Large intestine (tissue), 3 donors: Measurements from ENCODE around the gene RAB14. TPM values are rescaled to one million over a fixed set of nuclear protein-coding genes. Genes with fewer than 3 reads are reported as not detected.

Source experiments
- DNase-seq, 2 donors: peaks; one replicate each; pipeline versions ENCODE4 v3.0.0 to v3.0.0-alpha.2; 2013
- H3K27ac ChIP-seq: one replicate; pipeline ENCODE4 v1.5.1; 2013; ENCODE audit warnings: low read length
- H3K27me3 ChIP-seq: 2 replicates; pipeline ENCODE4 v1.6.1; 2013; ENCODE audit warnings: low read length; ENCODE audit not compliant: control insufficient read depth, insufficient read depth
- H3K36me3 ChIP-seq: 2 replicates; pipeline ENCODE4 v1.6.1; 2013; ENCODE audit warnings: low read length; ENCODE audit not compliant: control insufficient read depth, insufficient read depth
- H3K4me1 ChIP-seq: one replicate; pipeline ENCODE4 v1.6.1; 2013; ENCODE audit warnings: low read length; ENCODE audit not compliant: control insufficient read depth, insufficient read depth
- H3K4me3 ChIP-seq: one replicate; pipeline ENCODE4 v1.5.1; 2013; ENCODE audit warnings: low read length
- H3K9me3 ChIP-seq: one replicate; pipeline ENCODE4 v1.6.1; 2013; ENCODE audit warnings: mild to moderate bottlenecking, low read depth, low read length, moderate library complexity; ENCODE audit not compliant: control insufficient read depth
- WGBS: methylation state at CpG from one replicate; pipeline ENCODE4 v1.1.5; 2013; ENCODE audit warnings: low lambda C conversion rate; ENCODE audit not compliant: insufficient coverage; 5-methylcytosine and 5-hydroxymethylcytosine counted together
- polyA plus RNA-seq: library from polyadenylated mRNA; unstranded; fragments of 120-200 nt; gene quantifications from one replicate; pipeline ENCODE4 v1.2.1, GENCODE V29; 2013

RAB14 gene
- polyA plus RNA-seq, 1 donor: 66.2 TPM

DNA sequence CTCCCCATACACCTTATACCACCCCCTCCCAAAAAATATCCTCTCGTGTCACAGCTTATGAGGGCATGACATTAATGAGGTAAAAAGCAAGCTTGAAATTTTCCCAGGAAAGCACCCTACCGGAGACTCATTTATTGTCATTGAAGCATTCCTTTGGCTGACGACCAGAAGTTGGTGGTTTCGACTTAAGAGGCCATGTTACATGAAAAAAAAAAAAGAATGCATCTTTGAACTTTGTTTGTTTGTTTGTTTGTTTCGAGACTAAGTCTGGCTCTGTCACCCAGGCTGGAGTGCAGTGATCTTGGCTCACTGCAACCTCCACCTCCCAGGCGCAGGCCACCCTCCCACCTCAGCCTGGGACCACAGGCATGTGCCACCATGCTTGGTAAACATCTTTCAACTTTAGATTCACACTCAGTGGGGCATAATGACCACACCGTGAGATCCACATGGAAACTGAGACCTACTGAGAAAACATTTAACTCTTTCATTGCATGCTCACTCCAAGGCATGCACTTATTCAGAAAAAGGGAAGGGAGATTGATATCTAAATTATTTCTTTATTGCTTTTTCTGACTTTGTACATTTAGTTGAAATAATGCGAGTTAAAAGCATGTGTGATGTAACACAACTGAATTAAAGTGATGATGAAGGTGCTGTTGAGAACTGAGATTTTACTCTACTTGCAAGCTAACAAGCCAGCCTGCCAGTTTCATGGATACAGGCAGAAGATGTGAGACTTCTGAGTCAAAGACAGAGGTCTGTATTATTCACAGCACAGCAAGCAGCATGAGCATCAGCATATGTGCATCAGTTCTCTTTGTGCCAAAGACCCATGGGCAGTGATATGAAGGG is 5.1 kb upstream of the RAB14 start:
- WGBS: 71% methylated on average over 4 of the region's 8 CpGs
- H3K27ac ChIP-seq: no peak overlapping the region

DNA sequence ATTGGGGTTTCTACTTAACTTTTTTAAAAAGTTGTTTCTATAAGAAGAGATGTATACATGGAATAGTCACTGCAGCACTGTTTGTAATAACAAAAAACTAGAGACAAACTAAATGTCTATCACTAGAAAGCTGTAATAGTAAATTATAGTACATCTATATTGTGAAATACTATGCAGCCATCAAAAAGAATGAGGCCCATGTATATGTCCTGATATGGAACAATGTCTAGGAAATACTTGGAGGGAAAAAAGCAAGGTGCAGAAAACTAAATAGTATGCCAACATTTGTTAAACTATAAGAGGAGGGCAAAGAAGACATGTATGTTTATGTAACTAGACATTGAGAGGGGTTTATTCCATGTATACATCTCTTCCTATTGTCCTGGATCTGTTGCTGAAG is 2.9 kb upstream of the RAB14 start:
- no peak overlapping the region for H3K27ac ChIP-seq
- H3K4me3 ChIP-seq: no peak overlapping the region
- no peak for DNase-seq
- no peaks in the 10 kb centered on the region for H3K27me3 ChIP-seq
- H3K9me3 ChIP-seq: no peaks in the 10 kb centered on the region
- H3K4me1 ChIP-seq: peaks cover 9% of the 10 kb centered on the region
- no peaks in the 10 kb centered on the region for H3K36me3 ChIP-seq

More for the DNA sequence above, 5.1 kb upstream of the RAB14 start:
- Histone ChIP-seq H3K9me3 (no peaks in the 10 kb centered on the region), H3K4me3 (no peak overlapping the region), H3K4me1 (peaks cover 3% of the 10 kb centered on the region), H3K36me3 (no peaks in the 10 kb centered on the region), H3K27me3 (no peaks in the 10 kb centered on the region)
- DNase-seq: no peak

DNA sequence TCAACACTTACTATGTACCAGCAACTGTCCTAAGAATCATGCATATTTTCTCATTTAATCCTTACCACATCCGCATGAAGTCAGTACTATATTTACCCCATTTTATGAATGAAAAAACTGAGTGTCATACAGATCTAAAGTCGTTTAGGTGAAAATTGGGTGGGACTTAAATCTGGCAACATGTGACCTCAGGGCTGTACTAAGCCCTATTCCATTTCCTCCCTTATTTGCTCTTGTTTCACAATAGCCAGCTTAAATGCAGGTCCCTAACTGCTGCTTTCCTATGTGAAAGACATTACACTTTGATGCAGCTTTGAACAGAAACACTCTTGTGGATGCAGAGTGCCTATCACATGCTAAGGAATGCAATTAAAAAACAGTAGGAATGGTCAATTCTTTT is 2.5 kb upstream of the RAB14 start:
- peaks cover 13% of the 10 kb centered on the region for H3K4me1 ChIP-seq
- H3K4me3 ChIP-seq: no peak overlapping the region
- no CpG with 5 or more reads among the region's 2 CpGs for WGBS
- no peaks in the 10 kb centered on the region for H3K27me3 ChIP-seq
- H3K27ac ChIP-seq: no peak overlapping the region
- H3K36me3 ChIP-seq: no peaks in the 10 kb centered on the region
- H3K9me3 ChIP-seq: no peaks in the 10 kb centered on the region
- no peak for DNase-seq

DNA sequence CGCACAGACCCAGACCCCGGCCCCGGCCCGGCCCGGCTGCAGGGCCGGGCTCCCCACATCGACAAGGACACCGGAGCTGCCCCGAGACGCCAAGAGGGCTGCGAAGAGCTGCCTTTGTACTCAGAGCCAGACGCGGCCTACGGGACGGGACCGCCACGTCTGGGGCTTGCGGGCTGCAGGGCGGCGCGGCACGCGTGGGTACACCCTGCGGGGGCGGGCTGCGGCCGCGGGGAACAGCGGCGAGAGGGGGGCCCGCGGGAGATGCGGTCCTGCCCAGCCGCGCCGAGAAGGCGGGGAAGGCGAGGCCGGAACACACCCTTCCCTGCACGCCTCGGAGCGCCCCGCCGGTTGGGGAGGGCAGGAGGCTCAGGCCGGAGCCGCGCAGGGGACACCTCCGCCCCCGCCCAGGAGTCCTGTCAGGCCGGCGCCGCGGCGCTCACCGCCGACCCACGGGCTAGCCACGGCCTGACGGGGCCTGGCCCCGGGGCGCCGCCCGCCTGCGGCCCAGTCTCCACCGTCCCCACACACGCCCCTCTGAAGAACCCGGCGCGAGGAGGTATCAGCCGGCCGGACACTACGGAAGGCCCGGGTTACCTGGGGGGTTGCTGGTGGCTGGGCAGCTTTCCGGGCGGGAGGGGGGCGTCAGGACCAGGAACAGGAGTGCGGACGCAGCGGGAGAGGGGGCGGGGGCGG is 478 bp downstream of the RAB14 start:
- Histone ChIP-seq H3K27me3 (no peaks in the 10 kb centered on the region), H3K36me3 (no peaks in the 10 kb centered on the region), H3K9me3 (no peaks in the 10 kb centered on the region), H3K4me3 (peak overlapping the region; percentile 68), H3K4me1 (peaks cover 15% of the 10 kb centered on the region), H3K27ac (peak overlapping the region; percentile 94)
- no peak for DNase-seq
- no CpG with 5 or more reads among the region's 81 CpGs for WGBS

DNA sequence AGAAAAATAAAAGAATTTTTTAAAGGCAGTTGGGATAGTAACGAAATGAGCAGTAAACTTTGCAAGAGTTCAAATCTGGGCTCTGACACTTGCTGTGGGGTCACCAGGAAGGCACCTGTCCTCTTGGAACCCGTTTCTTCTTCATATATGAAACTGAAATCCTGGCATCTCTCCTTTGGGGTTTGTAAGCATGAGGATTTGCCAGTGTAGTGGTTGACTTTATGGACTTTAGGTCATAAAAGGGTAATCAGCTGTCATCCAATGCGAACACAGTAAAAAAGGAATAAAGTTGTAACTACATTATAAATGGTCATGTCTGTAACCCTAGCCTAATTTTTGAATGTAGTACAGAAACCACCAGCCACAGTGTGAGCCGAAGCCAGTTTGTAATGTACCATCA is 1.3 kb downstream of the RAB14 start:
- DNase-seq: peak; percentile 48 to 75
- 20% methylated on average over 1 of the region's 4 CpGs for WGBS
- H3K9me3 ChIP-seq: no peaks in the 10 kb centered on the region

DNA sequence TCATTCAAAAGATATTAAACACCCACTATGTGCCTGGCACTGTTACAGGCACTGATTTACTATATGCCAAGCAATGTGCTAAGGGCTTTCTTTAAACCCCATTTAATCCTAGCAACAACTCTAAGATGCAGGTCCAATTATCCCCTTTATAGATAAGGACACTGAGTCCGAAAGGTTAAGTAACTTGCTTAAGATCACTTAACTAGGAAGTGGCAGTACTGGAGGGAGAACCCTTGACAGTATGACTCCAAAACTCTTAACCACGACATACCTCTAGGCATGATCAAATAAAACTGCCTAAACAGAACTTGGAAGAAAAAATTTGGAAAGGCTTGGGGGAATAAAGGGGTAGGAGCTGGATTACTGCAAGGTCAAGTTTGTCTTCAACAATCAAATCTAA is 1.7 kb downstream of the RAB14 start:
- Histone ChIP-seq H3K36me3 (no peaks in the 10 kb centered on the region), H3K4me3 (peak overlapping the region; percentile 68), H3K9me3 (no peaks in the 10 kb centered on the region), H3K4me1 (peaks cover 15% of the 10 kb centered on the region), H3K27me3 (no peaks in the 10 kb centered on the region), H3K27ac (peak overlapping the region; percentile 94)
- DNase-seq: peak in 1 of 2 donors; percentile 47
- WGBS: no CpG with 5 or more reads among the region's 2 CpGs

More for the DNA sequence above, 1.3 kb downstream of the RAB14 start:
- Histone ChIP-seq H3K4me3 (peak overlapping the region; percentile 68), H3K27me3 (no peaks in the 10 kb centered on the region), H3K36me3 (no peaks in the 10 kb centered on the region), H3K4me1 (peaks cover 15% of the 10 kb centered on the region), H3K27ac (peak overlapping the region; percentile 94)

DNA sequence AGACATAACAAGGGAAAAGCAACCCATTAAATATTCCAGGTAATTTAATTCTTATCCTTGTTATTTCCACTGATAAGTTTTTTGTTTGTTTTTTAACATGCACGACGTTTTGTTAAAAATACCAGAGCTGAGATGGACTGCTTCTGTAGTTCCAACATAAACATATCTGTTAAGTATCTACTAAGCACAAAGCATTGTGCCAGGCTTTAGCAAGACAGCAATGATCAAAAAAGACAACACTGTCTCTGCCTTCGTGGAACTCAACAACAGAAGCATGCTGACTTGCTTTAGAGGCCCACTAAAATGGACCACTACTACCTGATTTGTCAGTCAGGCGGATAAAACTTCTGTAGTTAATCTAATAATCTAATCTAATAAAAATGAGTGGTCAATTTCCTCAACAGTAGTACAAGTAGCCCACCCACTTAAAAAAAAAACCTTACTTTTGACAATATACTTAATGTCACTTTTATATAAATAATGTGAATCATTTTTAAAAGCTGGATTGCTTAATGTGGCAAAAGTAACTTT is 3.1 kb downstream of the RAB14 start:
- Histone ChIP-seq H3K4me1 (peaks cover 15% of the 10 kb centered on the region), H3K27ac (no peak overlapping the region), H3K4me3 (no peak overlapping the region), H3K9me3 (no peaks in the 10 kb centered on the region), H3K27me3 (no peaks in the 10 kb centered on the region), H3K36me3 (no peaks in the 10 kb centered on the region)
- 50% methylated on average over 2 of the region's 4 CpGs for WGBS
- no peak for DNase-seq

DNA sequence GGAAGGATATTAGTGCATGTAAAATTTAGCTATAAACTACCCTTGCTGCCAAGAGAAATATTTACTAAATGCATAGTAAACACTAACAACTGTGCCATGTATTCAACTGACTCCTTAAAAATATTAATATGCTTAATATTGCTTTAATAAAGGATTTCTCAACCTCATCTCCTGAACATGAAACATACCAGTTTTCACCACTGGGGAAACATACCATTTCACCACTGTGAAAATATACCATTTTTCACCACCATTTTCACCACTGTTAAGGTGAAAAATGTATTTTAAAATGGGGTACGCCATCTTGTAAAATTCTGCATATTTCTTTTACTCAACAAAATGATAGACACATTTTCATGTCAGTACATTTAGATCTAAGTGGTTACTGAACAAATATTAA is 4.5 kb downstream of the RAB14 start:
- no peaks in the 10 kb centered on the region for H3K27me3 ChIP-seq
- H3K4me1 ChIP-seq: peaks cover 12% of the 10 kb centered on the region
- DNase-seq: no peak
- no CpG with 5 or more reads among the region's 1 CpG for WGBS
- H3K36me3 ChIP-seq: no peaks in the 10 kb centered on the region
- no peak overlapping the region for H3K4me3 ChIP-seq
- H3K9me3 ChIP-seq: no peaks in the 10 kb centered on the region
- no peak overlapping the region for H3K27ac ChIP-seq

DNA sequence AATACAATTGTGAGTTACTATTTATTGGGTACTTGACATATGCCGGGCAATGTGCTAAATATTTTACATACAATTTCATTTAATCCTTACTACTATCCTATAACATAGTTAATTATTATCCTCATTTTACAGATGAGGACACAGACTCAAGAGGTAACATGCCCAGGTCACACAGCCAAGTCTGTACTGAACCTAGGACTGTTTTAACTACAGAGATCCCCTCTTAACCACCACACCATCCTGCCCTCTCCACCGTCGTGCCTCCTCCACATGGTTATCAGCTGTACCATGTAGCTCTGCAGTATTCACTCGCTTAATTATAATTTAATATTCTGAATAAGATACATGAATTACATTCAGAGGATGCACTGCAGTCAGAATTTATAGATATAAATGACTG is 5.3 kb downstream of the RAB14 start:
- no CpG with 5 or more reads among the region's 4 CpGs for WGBS
- Histone ChIP-seq H3K27me3 (no peaks in the 10 kb centered on the region), H3K36me3 (no peaks in the 10 kb centered on the region), H3K9me3 (no peaks in the 10 kb centered on the region), H3K4me1 (peaks cover 12% of the 10 kb centered on the region), H3K4me3 (no peak overlapping the region), H3K27ac (no peak overlapping the region)
- DNase-seq: no peak

DNA sequence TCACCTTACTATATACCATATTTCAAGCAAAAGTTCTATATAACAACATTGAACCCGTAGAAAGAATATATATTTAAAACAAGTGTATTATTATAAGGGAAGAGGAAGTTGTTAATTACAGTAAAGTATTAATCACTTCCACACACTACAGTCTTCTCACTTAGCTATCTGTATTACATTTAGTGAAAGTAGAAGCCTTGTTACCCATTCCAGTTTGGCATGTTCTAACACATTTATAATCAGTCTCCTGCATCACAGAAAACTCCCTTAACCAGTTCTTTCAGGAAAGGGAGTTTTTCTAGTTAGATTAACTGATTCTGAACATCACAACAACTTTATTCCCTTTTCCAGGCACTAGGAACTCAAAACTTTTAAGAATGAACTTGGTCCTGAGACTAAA is 6.9 kb downstream of the RAB14 start:
- no peaks in the 10 kb centered on the region for H3K9me3 ChIP-seq
- peaks cover 7% of the 10 kb centered on the region for H3K4me1 ChIP-seq
- DNase-seq: no peak
- no peak overlapping the region for H3K27ac ChIP-seq
- no peaks in the 10 kb centered on the region for H3K27me3 ChIP-seq
- WGBS: 50% methylated on average over 1 of the region's 1 CpG
- no peaks in the 10 kb centered on the region for H3K36me3 ChIP-seq
- H3K4me3 ChIP-seq: no peak overlapping the region
